Midbrain (tissue), 1 donor: Measurements from ENCODE around the gene ANO1.
A peak's percentile ranks its signal among the peaks of the same experiment; 100 is the strongest.
"Not testable (repeated sequence)": the region's sequence is repeated elsewhere in the genome, so short reads cannot be mapped to it uniquely, and the experiment has no call there.

ENCODE experiments used
- DNase-seq: peaks from one replicate; lab custom pipeline; 2025; lab: John Stamatoyannopoulos, UW

The ANO1 gene

DNA sequence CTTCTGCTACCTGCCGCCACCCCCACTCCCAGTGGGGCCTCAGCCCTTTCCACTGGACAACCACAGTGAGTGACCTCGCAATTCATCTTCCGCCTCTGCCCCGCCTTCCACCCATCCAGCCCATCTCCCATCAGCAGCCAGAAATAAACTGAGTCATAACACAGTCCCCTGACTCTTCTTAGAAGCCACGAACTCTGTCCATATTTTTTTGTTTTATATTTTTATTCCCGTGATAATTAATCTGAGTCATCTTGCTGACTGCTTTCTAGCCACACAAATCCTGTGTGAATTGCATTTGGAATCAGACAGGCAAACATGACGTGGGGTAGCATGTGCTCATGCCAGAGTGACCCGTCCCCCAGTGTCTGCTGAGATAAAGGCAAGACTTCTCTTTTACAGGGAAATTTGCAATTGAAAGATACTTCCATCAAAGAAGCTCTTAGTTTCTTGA is 132.0 kb downstream of the ANO1 start:
- no peak for DNase-seq

DNA sequence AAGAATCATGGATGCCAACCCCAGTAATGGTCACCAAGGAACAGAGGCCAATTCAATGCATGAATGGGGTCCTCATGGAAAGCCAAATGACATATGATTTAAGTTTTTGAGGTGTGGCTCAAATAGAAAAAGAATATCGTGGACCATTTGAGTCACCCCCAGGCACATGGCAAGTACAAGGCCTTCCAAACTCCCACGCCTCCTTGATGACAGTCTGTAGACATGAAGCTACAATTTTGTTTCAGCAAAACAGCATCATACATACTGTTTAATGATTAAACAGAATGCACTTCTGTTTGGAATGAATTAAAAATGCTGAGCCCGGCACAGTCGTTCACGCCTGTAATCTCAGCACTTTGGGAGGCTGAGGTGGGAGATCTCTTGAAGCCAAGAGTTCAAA is 132.4 kb downstream of the ANO1 start:
- DNase-seq = no peak

DNA sequence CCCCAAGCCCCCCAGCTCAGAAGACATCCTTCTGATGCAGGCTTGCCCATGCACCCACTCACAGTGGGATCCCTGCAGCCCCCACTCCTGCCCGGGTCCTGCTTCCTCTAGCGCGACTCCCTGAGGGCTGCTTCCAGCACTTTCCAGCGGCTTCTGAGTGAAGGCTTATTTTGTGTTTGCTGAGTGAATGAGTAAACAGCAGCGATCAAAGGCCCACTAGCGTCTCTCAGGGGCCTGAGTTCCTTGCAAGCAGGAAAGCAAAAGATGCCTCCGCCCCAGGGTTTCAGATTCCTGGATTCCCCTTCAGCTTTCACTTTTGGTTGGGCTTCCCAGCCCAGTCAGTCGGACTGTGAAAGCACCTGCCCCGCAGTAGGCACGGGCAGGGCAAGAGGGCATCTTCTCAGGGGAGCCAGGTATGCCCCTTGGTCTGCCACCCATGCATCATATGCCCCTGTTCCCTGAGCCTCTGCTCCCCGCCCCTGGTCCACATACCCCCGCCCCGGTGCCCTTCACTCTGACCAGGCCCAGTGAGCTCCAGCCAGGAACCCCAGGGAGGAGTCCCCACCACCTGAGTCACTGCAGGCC is 134.2 kb downstream of the ANO1 start:
- no peak for DNase-seq

DNA sequence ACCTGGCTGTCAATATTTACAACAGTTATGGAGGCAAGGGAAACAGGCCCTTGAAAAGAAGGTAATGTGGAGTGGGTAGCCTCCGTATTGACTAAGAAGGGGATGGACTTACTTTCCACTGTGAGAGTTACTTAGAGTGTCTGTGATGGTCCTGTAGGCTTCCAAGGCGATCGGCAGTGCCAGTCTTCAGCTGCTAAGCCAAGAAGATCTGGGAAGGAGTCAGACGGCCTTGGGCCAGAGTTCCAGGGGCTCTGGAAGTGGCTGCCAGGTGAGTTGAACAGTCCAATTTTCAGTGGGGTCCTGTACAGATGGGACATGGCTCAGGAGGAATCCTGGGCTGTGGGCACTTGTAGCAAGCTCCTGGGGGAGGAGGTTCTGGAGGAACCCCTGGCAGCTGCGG is 139.3 kb downstream of the ANO1 start:
- DNase-seq = not testable (repeated sequence)

DNA sequence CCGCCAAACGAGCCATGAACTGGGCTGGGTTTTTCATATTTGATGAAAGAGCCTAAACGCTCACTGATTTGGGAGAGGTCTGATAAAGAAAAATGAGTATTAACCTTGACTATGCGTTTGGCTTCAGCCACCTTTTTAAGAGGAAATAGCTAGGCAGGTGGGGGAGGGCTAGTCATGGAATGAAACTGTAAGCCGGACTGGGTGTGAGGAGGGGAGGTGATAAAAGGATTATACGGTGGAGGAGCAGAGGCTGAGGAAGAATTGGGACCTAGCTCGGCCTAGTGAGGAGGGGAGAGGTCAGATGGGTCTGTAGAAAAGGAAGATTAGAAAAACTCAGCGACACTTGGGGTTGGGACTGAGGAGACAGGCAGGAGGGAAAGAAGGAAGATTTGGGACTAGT is 140.0 kb downstream of the ANO1 start:
- DNase-seq = not testable (repeated sequence)

DNA sequence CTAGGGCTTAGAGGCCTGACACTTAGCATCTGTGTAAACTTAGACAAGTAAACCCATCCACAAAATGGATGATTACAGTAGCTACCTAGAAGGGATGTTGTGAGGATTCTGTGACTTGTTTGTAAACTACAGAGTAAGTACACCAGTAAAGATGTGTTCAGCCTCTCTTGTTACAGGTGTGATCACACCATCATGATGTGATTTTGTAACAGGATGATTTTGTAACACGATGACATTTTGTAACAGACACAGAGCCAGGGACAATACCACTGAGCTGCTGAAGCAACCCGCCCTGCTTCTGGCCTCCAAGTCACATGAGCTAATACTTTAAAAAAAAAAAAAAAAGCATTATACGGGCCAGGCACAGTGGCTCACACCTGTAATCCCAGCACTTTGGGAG is 142.0 kb downstream of the ANO1 start:
- DNase-seq = no peak

DNA sequence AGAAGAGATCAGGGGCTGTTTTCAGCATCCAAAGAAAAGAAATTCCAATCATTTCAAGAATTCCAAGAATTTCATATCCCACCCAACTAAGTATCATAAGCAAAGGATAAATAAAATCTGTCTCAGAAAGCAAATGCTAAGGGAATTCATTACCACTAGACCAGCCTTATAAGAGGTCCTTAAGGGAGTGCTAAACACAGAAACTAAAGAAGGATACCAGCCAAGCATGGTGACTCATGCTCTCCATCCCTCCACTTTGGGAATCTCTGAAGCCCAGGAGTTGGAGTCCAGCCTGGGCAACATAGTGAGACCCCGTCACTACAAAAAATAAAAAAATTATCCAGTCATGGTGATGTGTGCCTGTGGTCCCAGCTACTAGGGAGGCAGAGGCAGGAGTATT is 142.8 kb downstream of the ANO1 start:
- DNase-seq = no peak

DNA sequence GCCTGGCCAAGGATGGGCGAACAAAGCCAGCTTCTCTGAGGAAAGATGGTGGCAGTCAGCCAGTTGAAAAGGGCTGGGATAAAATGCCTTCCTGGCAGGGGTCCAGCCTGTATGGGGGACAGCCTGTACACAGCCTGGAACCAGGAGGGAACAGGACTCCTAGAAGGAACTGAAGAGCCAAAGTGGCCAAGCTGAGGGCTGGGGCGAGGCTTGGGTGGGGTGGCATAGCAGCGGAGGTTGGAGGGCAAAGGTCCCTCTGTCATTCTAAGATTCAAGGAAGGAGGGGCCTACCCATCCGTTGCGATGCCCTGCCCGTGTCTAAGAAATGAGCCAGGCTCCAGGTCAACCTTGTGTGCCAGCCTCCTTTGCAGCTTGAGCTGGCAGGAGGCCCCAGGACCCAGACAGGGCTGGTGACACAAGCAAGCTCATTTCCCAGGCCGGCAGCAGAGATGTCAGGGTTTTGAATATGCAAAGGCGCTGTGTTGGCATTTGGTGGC is 147.6 kb downstream of the ANO1 start:
- DNase-seq = peak; percentile 2

DNA sequence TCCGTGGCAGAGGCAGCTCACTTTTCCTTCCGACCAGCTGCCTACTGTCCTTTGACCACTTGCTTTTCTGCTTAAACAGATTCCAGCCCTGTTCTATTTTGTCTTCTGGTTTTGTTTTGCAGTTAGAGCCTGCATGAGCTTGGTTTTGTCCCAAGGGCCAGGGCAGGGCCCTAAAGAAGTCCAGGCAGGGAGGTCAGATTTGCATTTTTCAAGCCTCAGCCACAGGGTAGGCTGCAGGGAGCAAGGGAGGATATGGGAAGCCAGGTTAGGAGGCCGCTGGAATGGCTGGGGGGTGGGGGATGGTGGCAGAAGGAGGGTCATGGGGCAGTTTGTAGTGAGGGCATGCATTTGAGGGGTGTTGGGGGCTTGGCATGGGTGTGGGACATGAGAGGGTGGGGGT is 148.1 kb downstream of the ANO1 start:
- DNase-seq = no peak

DNA sequence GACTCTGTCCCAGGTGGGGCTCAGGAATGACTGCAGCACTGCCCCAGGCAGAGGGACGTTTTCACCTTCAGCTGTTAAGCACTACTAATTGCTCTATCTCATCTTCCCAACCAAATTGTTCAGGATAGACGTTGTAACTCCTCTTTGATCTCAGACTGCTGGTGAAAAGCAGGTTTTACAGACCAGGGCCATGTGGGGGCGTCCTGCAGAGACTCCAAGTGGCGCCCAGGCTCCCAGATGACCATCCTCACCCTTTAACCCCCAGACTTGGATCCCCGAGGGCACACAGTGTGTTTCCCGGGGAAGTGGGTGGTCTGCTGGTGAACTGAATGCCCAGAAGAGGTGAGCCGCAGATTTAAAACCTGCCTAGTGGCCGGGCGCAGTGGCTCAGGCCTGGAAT is 148.8 kb downstream of the ANO1 start:
- DNase-seq = no peak

DNA sequence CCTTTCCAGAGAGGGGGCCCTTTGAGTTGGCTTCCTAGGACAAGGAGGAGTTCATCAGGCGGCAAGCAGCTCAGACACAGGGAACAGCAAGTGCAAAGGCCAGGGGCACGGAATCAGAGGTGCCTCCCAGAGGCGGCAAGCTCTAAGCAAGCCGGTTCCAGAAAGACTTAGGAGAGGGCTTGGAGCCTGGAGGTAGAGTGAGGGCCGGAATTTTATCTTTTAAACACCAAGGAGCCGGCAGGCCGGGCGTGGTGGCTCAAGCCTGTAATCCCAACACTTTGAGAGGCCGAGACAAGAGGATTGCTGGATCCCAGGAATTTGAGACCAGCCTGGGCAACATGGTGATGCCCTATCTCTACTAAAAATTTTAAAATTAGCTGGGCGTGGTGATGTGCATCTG is 151.6 kb downstream of the ANO1 start:
- no peak for DNase-seq

DNA sequence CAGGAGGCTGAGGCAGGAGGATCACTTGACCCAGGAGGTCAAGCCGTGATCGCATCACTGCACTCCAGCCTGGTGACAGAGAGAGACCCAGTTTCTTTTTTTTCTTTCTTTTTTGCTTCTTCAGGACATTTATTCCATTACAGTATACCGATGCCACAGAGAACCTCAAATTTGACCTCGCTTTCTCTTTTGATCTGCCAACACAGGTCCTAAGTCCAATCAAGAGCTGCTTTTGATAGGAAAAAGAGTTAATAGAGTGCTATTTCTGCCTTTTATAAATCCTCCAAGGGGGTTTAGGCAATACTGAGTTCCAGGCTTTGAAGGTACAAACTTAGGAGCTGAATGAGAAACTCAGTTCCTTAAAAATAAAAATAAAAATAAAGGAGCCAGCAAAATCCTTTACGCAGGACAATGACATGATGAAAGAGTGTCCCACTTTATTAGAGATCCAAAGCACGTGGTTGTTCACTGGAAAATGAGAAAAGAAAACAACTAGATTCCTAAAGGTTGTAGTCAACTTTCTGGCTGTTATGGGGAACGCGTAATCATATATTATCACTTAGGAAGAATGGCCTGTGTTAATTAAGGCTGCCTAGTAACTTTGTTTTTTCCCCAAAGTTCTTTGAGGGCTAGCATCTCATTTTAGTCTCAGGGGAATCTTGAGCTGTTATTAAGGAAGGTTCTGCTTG is 152.2 kb downstream of the ANO1 start:
- no peak for DNase-seq

DNA sequence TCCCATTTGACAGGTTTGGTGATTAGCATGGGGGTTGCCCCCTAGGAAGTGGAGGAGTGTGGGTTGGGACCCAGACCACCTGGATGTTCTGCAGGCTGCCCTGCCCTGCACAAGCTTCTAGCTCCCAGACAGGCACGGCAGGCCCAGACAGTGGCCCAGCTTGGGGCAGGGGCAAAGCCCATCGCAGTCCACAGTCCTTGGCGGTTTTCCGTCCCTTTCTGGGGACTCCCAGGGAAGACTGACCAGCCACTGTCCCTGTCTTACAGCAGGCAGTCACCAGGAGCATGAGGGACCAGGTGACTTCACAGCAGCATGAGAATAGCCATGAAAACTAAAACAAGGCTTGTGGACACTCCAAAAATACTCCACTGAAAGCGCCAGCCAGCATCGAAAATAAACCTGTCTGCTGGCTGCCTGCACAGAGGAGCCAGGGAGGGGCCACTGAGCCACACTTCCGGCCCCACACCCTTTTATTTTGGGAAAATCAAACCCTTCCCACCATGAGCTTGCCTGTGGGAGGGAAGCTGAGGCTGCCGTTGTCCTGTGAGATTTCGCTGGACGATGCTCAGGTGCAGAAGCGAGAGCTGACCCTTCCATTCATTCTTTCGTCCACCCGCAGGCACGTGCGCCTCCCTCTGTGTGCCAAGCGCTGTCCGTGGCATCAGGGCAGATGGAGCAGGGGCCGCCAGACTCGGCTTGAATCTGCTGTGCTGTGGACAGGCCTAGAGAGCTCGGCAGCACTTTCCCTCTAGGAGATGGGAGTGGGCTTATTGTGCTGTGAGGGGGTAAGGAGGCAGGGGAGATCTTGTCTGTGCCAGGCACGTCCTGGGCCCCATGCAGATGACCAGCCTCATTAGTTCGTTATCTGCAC is 153.0 kb downstream of the ANO1 start:
- DNase-seq = no peak

DNA sequence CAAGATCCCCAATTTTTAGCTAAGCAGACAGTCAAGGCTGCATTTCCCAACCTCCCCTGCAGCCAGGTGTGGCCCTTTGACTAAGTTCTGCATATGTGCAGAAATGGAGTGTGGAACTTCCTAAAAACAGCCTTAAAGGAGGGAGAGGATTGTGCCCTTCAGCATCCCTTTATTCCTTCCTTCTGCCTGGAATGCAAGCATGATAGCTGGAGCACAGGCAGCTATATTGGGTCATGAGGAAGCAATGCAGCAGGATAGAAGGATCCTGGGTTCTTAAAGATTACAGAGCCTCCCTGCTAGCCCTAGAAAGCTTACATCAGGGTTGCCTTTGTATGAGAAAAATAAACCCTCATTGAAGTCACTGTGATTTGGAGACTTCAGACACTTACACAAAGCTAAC is 154.9 kb downstream of the ANO1 start:
- DNase-seq = no peak

DNA sequence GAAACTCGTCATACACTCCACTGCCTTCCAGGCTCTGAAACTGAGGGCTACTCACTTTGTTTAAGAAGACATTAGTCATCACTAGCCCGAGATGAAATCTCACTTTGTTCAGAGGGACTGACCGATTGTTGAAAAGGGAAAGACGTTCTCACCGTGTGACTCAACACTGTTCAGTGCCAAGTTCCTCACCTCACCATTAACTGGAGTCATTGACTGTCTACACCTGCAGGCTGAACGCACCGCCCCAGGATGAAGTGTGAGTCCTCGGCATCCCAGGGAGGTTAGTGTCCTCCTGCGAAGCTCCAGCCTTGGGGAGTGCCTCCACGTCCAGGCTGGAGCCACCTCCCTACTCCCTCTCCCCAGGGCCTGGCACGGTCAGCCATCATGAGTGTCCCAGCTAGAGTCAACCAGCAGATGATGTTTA is 155.4 kb downstream of the ANO1 start:
- DNase-seq = no peak

DNA sequence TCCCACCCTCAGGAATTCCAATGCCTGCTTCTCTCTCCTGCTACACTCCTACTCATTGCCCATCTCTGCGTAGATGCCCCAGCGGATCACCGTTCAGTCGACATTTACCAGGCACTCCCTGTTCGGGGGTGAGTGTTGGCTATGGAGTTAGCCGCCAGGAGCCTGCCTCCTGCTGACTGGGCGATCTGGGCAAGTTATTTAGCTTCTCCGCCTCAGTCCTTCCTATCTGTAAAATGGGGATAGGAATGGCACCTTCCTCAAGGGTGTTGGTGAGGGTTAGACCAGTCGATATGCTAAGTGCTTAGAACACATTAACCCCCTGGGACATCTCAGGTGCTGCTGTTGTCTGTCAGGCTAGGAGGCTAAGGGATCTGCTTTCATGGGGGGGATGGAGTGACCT is 155.8 kb downstream of the ANO1 start:
- no peak for DNase-seq
